ENCODE results near the gene FSCN2. TPM values are rescaled to one million over a fixed set of nuclear protein-coding genes. Genes with fewer than 3 reads are reported as not detected.
A peak's percentile ranks its signal among the peaks of the same experiment; 100 is the strongest.

FSCN2 gene
- total RNA-seq, 6 experiments from 2014 or later: 0.71 to 1.4 (median 0.99) TPM

DNA sequence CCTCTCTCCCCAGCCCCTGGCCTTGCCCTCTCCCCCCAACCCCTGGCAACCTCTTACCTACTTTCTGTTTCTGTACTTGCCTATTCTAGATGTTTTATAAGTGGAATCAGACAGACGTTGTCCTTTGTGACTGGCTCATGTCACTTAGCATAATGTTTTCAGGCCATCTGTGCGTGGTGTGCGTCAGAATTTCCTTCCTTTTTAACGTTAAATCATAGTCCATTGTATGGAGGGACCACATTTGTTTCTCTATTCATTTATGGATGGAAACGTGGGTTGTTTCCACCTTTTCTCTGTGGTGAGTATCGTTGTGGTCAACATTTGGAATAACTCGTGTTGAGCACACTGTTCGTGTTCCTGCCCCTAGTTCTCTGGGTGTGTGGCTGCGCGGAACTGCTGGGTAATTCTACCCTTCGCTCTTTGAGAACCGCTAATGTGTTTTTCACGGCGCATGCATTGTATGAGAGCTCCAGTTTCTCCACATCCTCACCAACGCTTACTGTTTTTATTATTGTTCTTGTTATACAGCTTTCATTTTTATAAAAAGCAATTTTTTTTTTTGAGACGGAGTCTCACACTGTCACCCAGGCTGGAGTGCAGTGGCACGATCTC, 41.9 kb upstream of the FSCN2 start:
- TF ChIP-seq, protein P1, sequence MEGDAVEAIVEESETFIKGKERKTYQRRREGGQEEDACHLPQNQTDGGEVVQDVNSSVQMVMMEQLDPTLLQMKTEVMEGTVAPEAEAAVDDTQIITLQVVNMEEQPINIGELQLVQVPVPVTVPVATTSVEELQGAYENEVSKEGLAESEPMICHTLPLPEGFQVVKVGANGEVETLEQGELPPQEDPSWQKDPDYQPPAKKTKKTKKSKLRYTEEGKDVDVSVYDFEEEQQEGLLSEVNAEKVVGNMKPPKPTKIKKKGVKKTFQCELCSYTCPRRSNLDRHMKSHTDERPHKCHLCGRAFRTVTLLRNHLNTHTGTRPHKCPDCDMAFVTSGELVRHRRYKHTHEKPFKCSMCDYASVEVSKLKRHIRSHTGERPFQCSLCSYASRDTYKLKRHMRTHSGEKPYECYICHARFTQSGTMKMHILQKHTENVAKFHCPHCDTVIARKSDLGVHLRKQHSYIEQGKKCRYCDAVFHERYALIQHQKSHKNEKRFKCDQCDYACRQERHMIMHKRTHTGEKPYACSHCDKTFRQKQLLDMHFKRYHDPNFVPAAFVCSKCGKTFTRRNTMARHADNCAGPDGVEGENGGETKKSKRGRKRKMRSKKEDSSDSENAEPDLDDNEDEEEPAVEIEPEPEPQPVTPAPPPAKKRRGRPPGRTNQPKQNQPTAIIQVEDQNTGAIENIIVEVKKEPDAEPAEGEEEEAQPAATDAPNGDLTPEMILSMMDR (IDR thresholded peaks at IDR 0.05): no peak

DNA sequence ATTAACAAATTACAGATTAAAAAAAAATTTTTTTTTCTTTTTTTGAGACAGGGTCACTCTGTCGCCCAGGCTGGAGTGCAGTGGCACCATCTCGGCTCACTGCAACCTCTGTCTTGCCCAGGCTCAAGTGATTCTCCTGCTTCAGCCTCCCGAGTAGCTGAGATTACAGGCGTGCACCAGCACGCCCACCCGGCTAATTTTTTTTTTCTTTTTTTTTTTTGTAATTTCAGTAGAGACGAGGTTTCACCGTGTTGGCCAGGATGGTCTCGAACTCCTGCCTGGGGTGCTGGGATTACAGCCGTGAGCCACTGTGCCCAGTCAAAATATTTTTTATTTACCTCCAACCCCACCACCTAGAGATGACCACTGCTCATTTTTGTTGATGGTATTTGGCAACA, 41.1 kb upstream of the FSCN2 start:
- Mint-ChIP-seq H3K27ac (no peak overlapping the region), H3K4me3 (peak overlapping the region; percentile 47; the same call in 1 of the 2 replicates), H3K9me3 (no peaks in the 10 kb centered on the region), H3K36me3 (ENCODE audit: low read depth) (no peaks in the 10 kb centered on the region), H3K4me1 (ENCODE audit: low read depth) (peaks cover 5% of the 10 kb centered on the region; the same call in 1 of the 2 replicates), H3K27me3 (ENCODE audit: insufficient read depth) (peaks cover 3% of the 10 kb centered on the region)
- no peak for DNase-seq
- TF ChIP-seq, protein P1 (IDR thresholded peaks at IDR 0.05): no peak

More for the DNA sequence above, 41.9 kb upstream of the FSCN2 start:
- Mint-ChIP-seq H3K4me3 (no peak overlapping the region), H3K9me3 (no peaks in the 10 kb centered on the region), H3K27ac (no peak overlapping the region), H3K36me3 (ENCODE audit: low read depth) (no peaks in the 10 kb centered on the region), H3K27me3 (ENCODE audit: insufficient read depth) (peaks cover 3% of the 10 kb centered on the region), H3K4me1 (ENCODE audit: low read depth) (peaks cover 5% of the 10 kb centered on the region; the same call in 1 of the 2 replicates)
- no peak for DNase-seq

DNA sequence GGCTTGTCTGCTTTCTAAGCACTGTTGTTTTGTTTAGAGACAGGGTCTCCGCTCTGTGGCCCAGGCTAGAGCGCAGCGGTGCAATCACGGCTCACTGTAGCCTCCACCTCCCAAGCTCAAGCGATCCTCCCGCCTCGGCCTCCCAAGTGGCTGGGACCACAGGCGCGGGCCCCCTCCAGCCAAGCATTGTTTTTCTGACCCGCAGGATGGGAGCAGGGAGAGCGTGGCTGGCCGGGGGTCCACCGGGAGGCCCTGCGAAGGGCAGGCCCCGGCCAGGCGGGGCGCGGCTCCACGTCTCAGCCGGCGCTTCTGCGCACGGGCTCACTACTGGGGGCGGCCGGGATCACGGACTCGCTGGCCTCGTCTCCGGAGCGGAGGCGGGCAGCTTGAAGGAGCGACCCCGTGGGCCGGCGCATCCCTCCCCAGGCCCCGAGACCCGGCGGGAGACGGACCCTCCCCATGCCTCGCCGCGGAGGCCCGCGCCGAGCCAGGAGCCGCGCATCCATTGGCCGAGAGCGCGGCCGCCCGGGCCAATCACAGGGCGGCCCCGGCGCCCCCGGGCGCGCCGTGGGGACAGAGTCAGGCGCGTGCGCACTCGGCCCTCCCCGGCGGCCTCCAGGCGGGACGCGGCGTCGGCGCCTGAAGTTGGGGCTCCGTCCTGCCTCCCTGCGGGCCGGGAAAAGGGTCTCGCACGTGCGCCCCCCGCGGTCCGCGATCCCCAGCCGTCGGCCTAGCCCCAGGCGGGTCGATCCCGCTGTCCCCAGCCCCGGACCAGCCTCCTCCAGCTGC, 40.5 kb upstream of the FSCN2 start:
- H3K9me3 Mint-ChIP-seq: no peaks in the 10 kb centered on the region
- H3K27me3 Mint-ChIP-seq (ENCODE audit: insufficient read depth): peaks cover 2% of the 10 kb centered on the region
- H3K27ac Mint-ChIP-seq: no peak overlapping the region
- TF ChIP-seq, protein P1 (IDR thresholded peaks at IDR 0.05): no peak
- no peak for DNase-seq
- peaks cover 5% of the 10 kb centered on the region; the same call in 1 of the 2 replicates for H3K4me1 Mint-ChIP-seq (ENCODE audit: low read depth)
- H3K4me3 Mint-ChIP-seq: peak overlapping the region; percentile 47; the same call in 1 of the 2 replicates
- H3K36me3 Mint-ChIP-seq (ENCODE audit: low read depth): no peaks in the 10 kb centered on the region

DNA sequence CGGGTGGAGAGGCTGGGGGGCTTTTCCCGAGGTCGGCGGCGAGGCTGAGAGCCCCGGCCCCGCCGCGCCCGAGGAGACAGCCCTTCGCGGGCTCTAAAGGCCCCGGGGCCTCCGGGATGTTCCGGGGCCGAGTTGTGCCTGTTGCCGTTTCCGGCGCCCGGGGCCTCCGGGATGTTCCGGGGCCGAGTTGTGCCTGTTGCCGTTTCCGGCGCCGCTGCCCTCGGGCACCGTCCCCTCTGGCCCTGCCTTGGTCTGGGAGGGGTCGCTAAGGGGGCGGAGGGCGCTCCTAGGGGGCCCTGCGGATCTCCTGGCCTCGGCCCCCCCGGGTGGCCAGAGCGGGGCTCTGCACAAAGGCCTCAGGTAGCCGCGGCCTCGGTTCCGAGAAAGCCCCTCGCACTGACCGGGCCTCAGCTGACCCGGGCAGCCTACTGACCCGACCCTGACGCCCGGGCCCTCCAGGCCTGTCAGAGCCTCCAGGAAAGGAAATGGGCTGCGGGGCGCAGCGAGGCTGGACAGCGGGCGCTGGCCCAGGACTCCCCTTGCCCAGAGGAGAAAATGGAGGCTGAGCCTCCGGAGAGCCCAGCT, 39.8 kb upstream of the FSCN2 start:
- DNase-seq: no peak
- Mint-ChIP-seq H3K36me3 (ENCODE audit: low read depth) (no peaks in the 10 kb centered on the region), H3K27me3 (ENCODE audit: insufficient read depth) (peaks cover 2% of the 10 kb centered on the region; the same call in 1 of the 2 replicates), H3K9me3 (no peaks in the 10 kb centered on the region), H3K27ac (no peak overlapping the region), H3K4me3 (no peak overlapping the region), H3K4me1 (ENCODE audit: low read depth) (peaks cover 5% of the 10 kb centered on the region; the same call in 1 of the 2 replicates)
- TF ChIP-seq, protein P1 (IDR thresholded peaks at IDR 0.05): no peak

DNA sequence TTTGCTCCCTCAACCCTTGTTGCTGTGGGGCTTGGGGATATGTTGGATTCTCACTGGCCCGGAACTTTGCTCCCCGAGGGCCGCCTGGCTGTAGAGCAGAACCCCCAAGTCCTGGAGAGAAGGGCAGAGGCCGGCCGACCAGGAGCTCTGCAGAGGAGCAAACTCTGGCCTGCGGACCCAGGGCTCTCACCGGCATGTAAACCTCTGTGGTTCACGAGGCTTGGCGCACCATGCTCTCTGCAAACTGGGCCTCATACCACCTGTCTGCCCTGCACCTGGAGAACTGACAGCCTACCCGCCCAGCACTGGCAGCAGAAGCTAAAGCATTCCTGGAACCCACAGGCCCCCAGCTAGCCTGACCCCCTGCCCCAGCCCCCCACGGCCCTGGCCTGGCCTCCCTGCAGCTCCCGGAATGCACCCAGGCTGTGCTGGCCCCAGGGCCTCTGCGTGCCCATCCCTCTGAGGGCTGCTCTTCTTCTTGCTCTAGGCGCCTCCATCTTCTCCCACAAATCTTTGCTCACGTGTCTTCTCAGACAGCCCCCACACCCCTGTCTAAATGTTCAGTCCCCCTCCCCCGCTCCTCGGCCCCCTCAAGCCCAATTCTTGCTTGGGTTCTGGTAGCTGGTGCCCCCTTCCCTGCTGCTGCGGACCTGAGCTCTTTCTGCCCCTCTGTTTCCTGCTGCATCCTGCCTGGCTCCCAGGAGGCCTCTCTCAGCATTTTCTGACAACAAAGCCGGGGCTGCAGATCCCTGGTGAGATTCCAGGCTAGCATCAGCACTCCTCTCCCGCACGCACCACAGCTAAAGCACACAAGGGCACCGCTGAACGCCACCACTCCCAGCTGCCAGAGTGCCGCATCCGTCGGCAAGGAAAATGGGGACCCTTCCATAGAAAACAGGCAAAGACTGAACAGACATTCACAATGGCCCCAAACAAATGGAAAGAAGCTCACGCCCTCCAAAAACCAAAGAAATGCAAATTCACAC, 38.9 kb upstream of the FSCN2 start:
- no peak overlapping the region for H3K4me3 Mint-ChIP-seq
- H3K36me3 Mint-ChIP-seq (ENCODE audit: low read depth): no peaks in the 10 kb centered on the region
- no peak overlapping the region for H3K27ac Mint-ChIP-seq
- peaks cover 5% of the 10 kb centered on the region; the same call in 1 of the 2 replicates for H3K4me1 Mint-ChIP-seq (ENCODE audit: low read depth)
- no peaks in the 10 kb centered on the region for H3K9me3 Mint-ChIP-seq
- no peak for DNase-seq
- TF ChIP-seq, protein P1 (IDR thresholded peaks at IDR 0.05): no peak
- H3K27me3 Mint-ChIP-seq (ENCODE audit: insufficient read depth): peaks cover 5% of the 10 kb centered on the region; the same call in 1 of the 2 replicates
